Parathyroid adenoma (tissue), 2 donors: ENCODE results near the gene NAV3.

ENCODE experiments used
- H2AFZ ChIP-seq: fragments of 300-600 bp; sonication (generic); one replicate; pipeline ENCODE4 v1.7.0; 2017; ENCODE audit warnings: antibody characterized with exemption, mild to moderate bottlenecking
- H3K27ac ChIP-seq: fragments of 300-600 bp; sonication (generic); one replicate; pipeline ENCODE4 v1.7.0; 2017
- H3K27me3 ChIP-seq: fragments of 300-600 bp; sonication (generic); one replicate; pipeline ENCODE4 v1.7.0; 2017; ENCODE audit warnings: low read length; ENCODE audit not compliant: control insufficient read depth, insufficient read depth
- H3K36me3 ChIP-seq: fragments of 300-600 bp; sonication (generic); one replicate; pipeline ENCODE4 v1.7.0; 2017; ENCODE audit warnings: low read length; ENCODE audit not compliant: control insufficient read depth, insufficient read depth
- H3K4me1 ChIP-seq: fragments of 300-600 bp; sonication (generic); one replicate; pipeline ENCODE4 v1.7.0; 2017; ENCODE audit warnings: control low read depth
- H3K4me2 ChIP-seq: fragments of 300-600 bp; sonication (generic); one replicate; pipeline ENCODE4 v1.7.0; 2017; ENCODE audit warnings: low read length
- H3K4me3 ChIP-seq: fragments of 300-600 bp; sonication (generic); one replicate; pipeline ENCODE4 v1.7.0; 2017; ENCODE audit warnings: low read depth, low read length
- H3K79me2 ChIP-seq: fragments of 300-600 bp; sonication (generic); one replicate; pipeline ENCODE4 v1.7.0; 2017; ENCODE audit warnings: control low read depth
- H3K9ac ChIP-seq: fragments of 300-600 bp; sonication (generic); one replicate; pipeline ENCODE4 v1.7.0; 2017; ENCODE audit warnings: mild to moderate bottlenecking
- H3K9me3 ChIP-seq: fragments of 300-600 bp; sonication (generic); one replicate; pipeline ENCODE4 v1.7.0; 2017; ENCODE audit warnings: low read length; ENCODE audit not compliant: control insufficient read depth
- CTCF ChIP-seq: fragments of 300-600 bp; sonication (generic); IDR thresholded peaks from one replicate; pipeline ENCODE4 v1.7.0; 2017; ENCODE audit warnings: antibody characterized with exemption, mild to moderate bottlenecking
- donor health status: primary hyperparathyroidism.

Gene NAV3

GRCh38 chr12:77808534-77808933 lies 22.2 kb upstream of the NAV3 start:
- Histone ChIP-seq H3K9ac (no peak overlapping the region), H3K9me3 (no peaks in the 10 kb centered on the region), H3K27ac (no peak overlapping the region), H3K4me1 (no peaks in the 10 kb centered on the region), H3K36me3 (no peaks in the 10 kb centered on the region), H3K27me3 (no peaks in the 10 kb centered on the region), H2AFZ (no peak overlapping the region), H3K4me3 (no peak overlapping the region), H3K79me2 (no peaks in the 10 kb centered on the region), H3K4me2 (no peak overlapping the region)
- TF ChIP-seq CTCF, result no peak

- H3K36me3 ChIP-seq, result no peaks in the 10 kb centered on the region
- no peak overlapping the region for H3K9ac ChIP-seq
- no peak for TF ChIP-seq CTCF
- no peaks in the 10 kb centered on the region for H3K9me3 ChIP-seq
- H3K79me2 ChIP-seq, result no peaks in the 10 kb centered on the region
- H3K4me1 ChIP-seq, result no peaks in the 10 kb centered on the region
- no peak overlapping the region for H3K4me2 ChIP-seq
- H2AFZ ChIP-seq, result no peak overlapping the region
- H3K4me3 ChIP-seq, result no peak overlapping the region
- no peaks in the 10 kb centered on the region for H3K27me3 ChIP-seq
- no peak overlapping the region for H3K27ac ChIP-seq
Measured at GRCh38 chr12:77813558-77813957, 17.1 kb upstream of the NAV3 start.

GRCh38 chr12:77814386-77814785 lies 16.3 kb upstream of the NAV3 start:
- H3K79me2 ChIP-seq, result no peaks in the 10 kb centered on the region
- no peaks in the 10 kb centered on the region for H3K27me3 ChIP-seq
- H3K4me2 ChIP-seq, result no peak overlapping the region
- no peaks in the 10 kb centered on the region for H3K4me1 ChIP-seq
- no peaks in the 10 kb centered on the region for H3K9me3 ChIP-seq
- H3K4me3 ChIP-seq, result no peak overlapping the region
- TF ChIP-seq CTCF, result no peak
- no peak overlapping the region for H3K27ac ChIP-seq
- H2AFZ ChIP-seq, result no peak overlapping the region
- no peak overlapping the region for H3K9ac ChIP-seq
- H3K36me3 ChIP-seq, result no peaks in the 10 kb centered on the region

GRCh38 chr12:77816196-77816595 lies 14.5 kb upstream of the NAV3 start:
- Histone ChIP-seq H2AFZ (no peak overlapping the region), H3K27ac (no peak overlapping the region), H3K9ac (no peak overlapping the region), H3K79me2 (no peaks in the 10 kb centered on the region), H3K9me3 (no peaks in the 10 kb centered on the region), H3K36me3 (no peaks in the 10 kb centered on the region), H3K4me1 (no peaks in the 10 kb centered on the region), H3K4me3 (no peak overlapping the region), H3K27me3 (no peaks in the 10 kb centered on the region), H3K4me2 (no peak overlapping the region)
- TF ChIP-seq CTCF, result no peak

GRCh38 chr12:77817276-77817675 lies 13.4 kb upstream of the NAV3 start:
- Histone ChIP-seq H2AFZ (no peak overlapping the region), H3K79me2 (no peaks in the 10 kb centered on the region), H3K9ac (no peak overlapping the region), H3K4me3 (no peak overlapping the region), H3K36me3 (no peaks in the 10 kb centered on the region), H3K9me3 (no peaks in the 10 kb centered on the region), H3K4me2 (no peak overlapping the region), H3K27ac (no peak overlapping the region), H3K27me3 (no peaks in the 10 kb centered on the region), H3K4me1 (no peaks in the 10 kb centered on the region)
- TF ChIP-seq CTCF, result no peak
